Colonic mucosa (tissue), 4 donors: ENCODE measurements around the gene LRRC8B. TPM values are rescaled to one million over a fixed set of nuclear protein-coding genes. Genes with fewer than 3 reads are reported as not detected.
A peak's percentile ranks its signal among the peaks of the same experiment; 100 is the strongest.

Experiments
- DNase-seq: peaks from one replicate; pipeline ENCODE4 v3.0.0-alpha.2; 2020
- H3K27ac ChIP-seq: fragments of 200-600 bp; one replicate; pipeline ENCODE4 v1.8.0; 2021
- H3K27me3 ChIP-seq: fragments of 200-600 bp; one replicate; pipeline ENCODE4 v1.8.0; 2021
- H3K36me3 ChIP-seq: fragments of 200-600 bp; one replicate; pipeline ENCODE4 v1.8.0; 2021
- H3K4me1 ChIP-seq: fragments of 200-600 bp; one replicate; pipeline ENCODE4 v1.8.0; 2021; ENCODE audit warnings: mild to moderate bottlenecking
- H3K4me3 ChIP-seq: fragments of 200-600 bp; one replicate; pipeline ENCODE4 v1.8.0; 2021
- H3K9ac ChIP-seq, 2 donors: one replicate each; pipeline ENCODE4 v1.7.0; 2013; ENCODE audit warnings: control low read depth in 2 of 2, low read depth in 2 of 2, low read length in 2 of 2
- H3K9me3 ChIP-seq: fragments of 200-600 bp; one replicate; pipeline ENCODE4 v1.8.0; 2021
- CTCF ChIP-seq: fragments of 200-600 bp; IDR thresholded peaks from one replicate; pipeline ENCODE4 v1.8.0; 2022; ENCODE audit warnings: antibody characterized with exemption, mild to moderate bottlenecking
- intact Hi-C: fragments of 100-400 bp; cut with DNase I; formaldehyde crosslinking; loops from one replicate; pipeline ENCODE4 v1.14.1; 2022
- total RNA-seq, 2 donors: library from RNA; stranded (reverse); fragmentation: NEBNext Ultra II Directional in 1 of 2; extraction: Animal tissue kit (Norgen Biotek cat#: 25700) in 1 of 2; gene quantifications; one replicate each; pipeline ENCODE4 v1.2.1, GENCODE V29; 2021
- donor health status: healthy.
- donor health status: DM: no; HTN: no; CAD: no.
- donor health status: DM: no; HTN: no; CAD: no.

The LRRC8B gene
- total RNA-seq, 2 donors from 2014 or later, result 14.4 to 15.0 TPM

GRCh38 chr1:89633248-89633799 is 108.7 kb downstream of the LRRC8B start:
- H3K4me3 ChIP-seq, result peak overlapping the region; percentile 64
- H3K36me3 ChIP-seq, result no peaks in the 10 kb centered on the region
- DNase-seq, result peak; percentile 45
- peak overlapping the region; percentile 64 to 91 for H3K9ac ChIP-seq
- no peaks in the 10 kb centered on the region for H3K9me3 ChIP-seq
- H3K4me1 ChIP-seq, result no peaks in the 10 kb centered on the region
- intact Hi-C loops, result loop anchor here (5.0 kb wide), 1 partner anchor 129 kb away; no protein-coding TSS in a partner anchor
- H3K27me3 ChIP-seq, result no peaks in the 10 kb centered on the region
- TF ChIP-seq CTCF, result no peak
- H3K27ac ChIP-seq, result peak overlapping the region; percentile 63

DNA sequence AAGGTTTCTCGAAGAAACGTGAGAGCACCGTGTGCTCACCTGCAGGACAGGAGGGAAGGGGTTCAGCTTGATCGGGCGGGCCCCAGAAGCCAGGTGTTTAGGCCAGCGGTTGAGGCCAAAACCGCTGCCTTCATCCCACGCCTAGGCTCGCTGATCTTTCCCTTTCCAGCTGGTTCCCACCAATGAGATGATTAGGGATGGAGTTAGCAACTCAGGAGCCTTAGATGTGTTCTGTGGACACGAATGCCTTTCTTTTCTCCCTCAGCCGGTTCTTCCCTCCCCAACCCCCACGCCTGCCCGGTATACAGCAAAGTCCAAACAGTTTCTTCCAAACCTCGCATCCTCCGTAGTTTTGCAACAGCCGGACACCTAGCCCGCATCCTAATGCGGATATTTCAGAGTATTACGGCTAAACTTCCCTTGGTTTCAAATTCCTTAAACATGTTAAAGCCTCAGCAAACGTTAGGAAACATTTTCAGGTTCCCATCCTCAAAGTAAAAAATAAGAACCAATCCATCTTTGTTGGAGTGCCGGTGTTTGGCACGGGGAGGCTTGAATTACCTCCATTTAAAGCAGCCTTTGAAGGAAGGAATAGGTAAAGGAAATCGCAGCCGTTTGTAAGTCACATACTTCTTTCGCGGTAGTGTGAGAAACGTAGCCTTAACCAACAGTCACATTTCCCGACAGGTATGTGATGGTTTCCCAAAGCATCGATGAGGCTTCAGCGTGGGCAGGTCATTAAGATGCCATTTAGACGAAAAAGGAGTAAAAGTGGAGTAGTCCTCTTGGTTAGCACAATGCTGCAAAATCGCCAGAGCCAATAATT is 109.4 kb downstream of the LRRC8B start:
- Histone ChIP-seq H3K27ac (peak overlapping the region; percentile 63), H3K36me3 (no peaks in the 10 kb centered on the region), H3K9ac (peak overlapping the region; percentile 64 to 91), H3K27me3 (no peaks in the 10 kb centered on the region), H3K4me1 (no peaks in the 10 kb centered on the region), H3K4me3 (peak overlapping the region; percentile 64), H3K9me3 (no peaks in the 10 kb centered on the region)
- TF ChIP-seq CTCF, result no peak
- DNase-seq, result peak; percentile 26
- intact Hi-C loops, result loop anchor here (5.0 kb wide), 1 partner anchor 128 kb away; no protein-coding TSS in a partner anchor

GRCh38 chr1:89635825-89636815 is 111.5 kb downstream of the LRRC8B start:
- Histone ChIP-seq H3K4me1 (no peaks in the 10 kb centered on the region), H3K27me3 (no peaks in the 10 kb centered on the region), H3K36me3 (no peaks in the 10 kb centered on the region), H3K4me3 (no peak overlapping the region), H3K9ac (no peak overlapping the region), H3K27ac (no peak overlapping the region), H3K9me3 (no peaks in the 10 kb centered on the region)
- DNase-seq, result no peak
- intact Hi-C loops, result no loop called here
- TF ChIP-seq CTCF, result no peak

- H3K27me3 ChIP-seq, result no peaks in the 10 kb centered on the region
- H3K4me1 ChIP-seq, result no peaks in the 10 kb centered on the region
- H3K4me3 ChIP-seq, result no peak overlapping the region
- DNase-seq, result no peak
- intact Hi-C loops, result no loop called here
- H3K36me3 ChIP-seq, result no peaks in the 10 kb centered on the region
- no peak for TF ChIP-seq CTCF
- H3K9ac ChIP-seq, result no peak overlapping the region
- H3K27ac ChIP-seq, result no peak overlapping the region
- H3K9me3 ChIP-seq, result no peaks in the 10 kb centered on the region
Observed at GRCh38 chr1:89637496-89637895, 112.9 kb downstream of the LRRC8B start.

- H3K4me3 ChIP-seq, result no peak overlapping the region
- no peaks in the 10 kb centered on the region for H3K4me1 ChIP-seq
- no peak for DNase-seq
- no peaks in the 10 kb centered on the region for H3K27me3 ChIP-seq
- H3K9ac ChIP-seq, result no peak overlapping the region
- H3K27ac ChIP-seq, result no peak overlapping the region
- intact Hi-C loops, result no loop called here
- H3K36me3 ChIP-seq, result no peaks in the 10 kb centered on the region
- no peak for TF ChIP-seq CTCF
- no peaks in the 10 kb centered on the region for H3K9me3 ChIP-seq
Observed at GRCh38 chr1:89640440-89640839, 115.8 kb downstream of the LRRC8B start.
